Right kidney (tissue), 1 donor: ENCODE results near the gene PER1.
"Not testable (repeated sequence)": the region's sequence is repeated elsewhere in the genome, so short reads cannot be mapped to it uniquely, and the experiment has no call there.

Experiments
- DNase-seq: peaks from one replicate; pipeline ENCODE4 v3.0.0-alpha.2; 2016

The PER1 gene

DNA sequence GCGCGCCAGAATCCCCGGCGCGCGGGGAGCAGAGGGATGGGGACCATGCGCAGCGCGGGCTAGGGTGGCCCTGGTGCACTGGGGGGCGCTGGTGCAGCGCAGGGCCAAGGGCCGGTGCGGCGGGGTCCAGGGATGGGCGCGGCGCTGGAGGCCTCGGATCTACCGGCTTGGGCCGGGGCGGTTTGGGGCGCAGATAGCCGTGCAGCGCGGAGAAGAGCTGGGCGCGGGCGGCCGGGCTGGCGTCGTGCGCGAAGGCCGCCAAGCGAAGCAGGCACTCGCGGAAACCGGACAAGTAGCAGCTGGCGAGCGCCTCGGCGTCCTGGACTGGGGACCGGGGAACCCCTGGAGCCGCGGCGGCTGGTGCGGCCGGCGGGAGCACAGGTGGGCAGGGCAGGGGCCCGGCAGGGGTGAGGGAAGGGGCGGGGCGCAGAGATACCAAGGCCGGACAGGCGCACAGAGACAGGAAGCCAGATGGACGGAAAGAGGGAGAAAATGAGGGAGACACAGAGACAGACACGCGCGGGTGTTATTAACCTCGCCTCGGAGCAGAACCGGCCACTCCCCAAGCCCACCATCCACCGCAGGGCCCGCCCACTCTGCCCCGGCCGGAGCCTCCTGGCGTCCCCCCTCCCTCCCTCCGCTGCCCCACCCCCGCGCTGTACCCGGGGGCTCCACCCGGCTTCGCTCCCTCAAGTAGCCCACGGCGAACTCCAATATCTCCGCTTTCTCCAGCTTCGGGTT, 30.4 kb downstream of the PER1 start:
- peak; percentile 79 for DNase-seq

DNA sequence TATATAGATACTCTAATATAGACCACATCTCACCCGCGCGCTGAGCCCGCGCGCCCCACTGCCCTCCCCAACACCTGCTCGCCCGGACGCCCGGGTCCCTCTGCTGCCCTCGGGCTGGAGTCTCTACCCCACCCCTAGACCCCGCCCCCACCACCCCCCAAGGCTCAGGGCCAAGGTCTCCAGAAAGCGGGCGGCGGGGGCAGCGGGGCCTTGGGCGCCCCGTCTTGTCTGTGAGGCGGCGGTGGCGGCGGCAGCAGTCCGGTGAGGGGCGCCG, 30.9 kb downstream of the PER1 start:
- DNase-seq = no peak

DNA sequence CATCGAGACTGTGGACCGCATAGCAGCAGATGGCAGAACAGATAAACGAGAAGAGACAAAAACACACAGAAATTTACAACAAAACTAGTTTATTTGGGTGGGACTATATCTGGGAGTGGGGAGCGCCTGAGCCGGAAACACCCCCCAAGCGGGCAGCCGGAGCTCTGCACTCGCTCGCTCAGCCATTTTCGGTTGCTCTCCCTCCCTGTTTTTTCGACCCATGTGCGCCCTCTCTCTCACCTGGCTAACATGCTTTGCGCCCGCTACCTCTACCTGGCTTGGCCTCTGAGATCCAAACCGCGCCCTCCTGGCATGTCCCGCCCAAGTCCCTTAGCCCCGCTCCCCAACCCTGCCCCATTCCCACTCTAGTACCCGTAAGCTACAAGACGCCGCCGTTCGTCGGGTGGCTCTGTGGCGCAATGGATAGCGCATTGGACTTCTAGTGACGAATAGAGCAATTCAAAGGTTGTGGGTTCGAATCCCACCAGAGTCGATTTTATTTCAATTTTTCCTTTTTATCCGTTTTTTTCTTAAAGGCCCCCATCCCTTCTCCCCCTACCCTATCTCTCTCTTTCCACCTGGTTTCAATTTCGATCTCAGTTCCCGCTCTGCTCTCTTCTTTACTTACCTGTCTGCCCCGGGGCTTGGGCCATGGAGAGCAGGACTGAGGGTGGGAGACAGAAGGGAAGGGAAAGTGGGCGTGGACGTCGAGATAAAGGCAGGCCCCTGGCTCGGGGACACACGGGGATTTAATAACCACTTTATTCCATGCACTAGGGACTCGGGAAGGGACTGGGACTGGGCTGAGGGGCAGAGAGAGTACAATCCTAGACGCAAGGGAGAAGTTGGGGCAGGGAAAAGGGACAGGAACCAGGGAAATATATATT, 31.4 kb downstream of the PER1 start:
- peak; percentile 31 for DNase-seq

DNA sequence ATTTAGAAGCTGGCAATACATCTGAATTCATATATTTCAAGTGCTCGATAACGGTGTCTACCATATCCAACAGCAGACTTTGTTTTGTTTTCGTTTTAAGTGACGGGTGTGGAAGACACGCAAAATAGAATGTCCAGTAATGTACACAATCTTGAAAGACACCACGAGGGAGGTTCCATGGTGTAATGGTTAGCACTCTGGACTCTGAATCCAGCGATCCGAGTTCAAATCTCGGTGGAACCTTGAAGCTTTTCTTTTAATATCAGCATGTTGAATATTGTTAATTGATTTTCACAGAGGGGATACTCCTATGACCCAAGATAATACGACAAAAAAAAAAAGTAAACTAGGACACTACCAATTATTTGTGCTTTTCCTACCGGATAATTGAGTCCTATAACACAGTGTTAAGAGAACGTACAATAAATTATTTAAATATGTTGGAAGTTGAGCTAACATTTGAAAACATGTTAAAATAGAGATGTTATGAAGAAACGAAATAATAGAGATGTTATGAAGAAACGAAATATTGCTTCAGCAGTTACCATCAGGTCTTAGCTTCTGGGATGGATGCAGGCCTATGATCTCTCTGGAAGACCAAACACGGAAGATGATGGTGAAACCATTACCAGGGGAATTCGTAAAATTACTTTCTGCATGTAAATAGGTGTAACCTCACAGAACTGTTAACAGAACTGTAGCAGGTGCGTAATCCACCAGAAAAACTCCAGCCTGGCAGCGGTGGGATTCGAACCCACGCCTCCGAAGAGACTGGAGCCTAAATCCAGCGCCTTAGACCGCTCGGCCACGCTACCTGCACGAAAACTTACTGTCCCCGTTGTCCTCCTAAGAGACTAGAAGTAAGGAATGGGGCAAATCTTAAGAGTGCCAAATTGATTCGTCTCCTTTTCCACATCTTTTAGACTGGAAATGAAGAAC, 32.4 kb downstream of the PER1 start:
- DNase-seq = peak; percentile 79

DNA sequence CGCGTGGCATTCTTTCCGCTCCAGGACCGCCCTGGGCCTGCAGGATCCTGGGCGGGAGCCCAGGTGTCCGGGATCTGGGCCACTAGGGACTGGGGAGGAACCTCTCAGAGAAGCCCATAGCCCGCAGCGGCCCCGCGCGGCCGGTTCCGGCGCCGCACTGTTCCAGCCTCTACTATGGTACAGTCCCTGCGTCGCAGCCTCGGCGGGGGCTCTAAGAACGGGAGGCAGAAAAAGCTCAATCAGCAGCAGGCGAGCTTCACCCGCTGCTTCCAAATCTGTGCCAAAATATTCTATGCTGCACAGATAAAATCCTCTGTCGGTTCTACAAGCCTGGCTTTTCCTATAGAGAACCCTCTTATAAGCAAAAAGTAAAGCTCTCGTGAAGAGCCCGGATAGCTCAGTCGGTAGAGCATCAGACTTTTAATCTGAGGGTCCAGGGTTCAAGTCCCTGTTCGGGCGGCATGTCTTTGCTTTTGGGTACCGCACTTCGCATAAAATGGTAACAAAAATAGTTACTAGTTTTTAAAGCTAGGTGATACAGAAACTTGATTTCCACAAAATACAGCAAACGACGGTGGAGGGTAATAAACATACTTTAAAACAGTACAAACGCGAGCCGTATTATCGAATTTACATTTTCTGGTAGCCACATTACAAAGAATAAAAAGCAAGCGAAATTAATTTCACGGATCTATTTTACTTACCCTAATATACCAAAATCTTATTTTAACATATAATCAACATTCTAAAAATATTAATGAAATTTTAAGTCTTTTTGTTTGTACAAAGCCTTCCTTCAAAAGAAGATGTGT, 33.2 kb downstream of the PER1 start:
- peak; percentile 95 for DNase-seq

DNA sequence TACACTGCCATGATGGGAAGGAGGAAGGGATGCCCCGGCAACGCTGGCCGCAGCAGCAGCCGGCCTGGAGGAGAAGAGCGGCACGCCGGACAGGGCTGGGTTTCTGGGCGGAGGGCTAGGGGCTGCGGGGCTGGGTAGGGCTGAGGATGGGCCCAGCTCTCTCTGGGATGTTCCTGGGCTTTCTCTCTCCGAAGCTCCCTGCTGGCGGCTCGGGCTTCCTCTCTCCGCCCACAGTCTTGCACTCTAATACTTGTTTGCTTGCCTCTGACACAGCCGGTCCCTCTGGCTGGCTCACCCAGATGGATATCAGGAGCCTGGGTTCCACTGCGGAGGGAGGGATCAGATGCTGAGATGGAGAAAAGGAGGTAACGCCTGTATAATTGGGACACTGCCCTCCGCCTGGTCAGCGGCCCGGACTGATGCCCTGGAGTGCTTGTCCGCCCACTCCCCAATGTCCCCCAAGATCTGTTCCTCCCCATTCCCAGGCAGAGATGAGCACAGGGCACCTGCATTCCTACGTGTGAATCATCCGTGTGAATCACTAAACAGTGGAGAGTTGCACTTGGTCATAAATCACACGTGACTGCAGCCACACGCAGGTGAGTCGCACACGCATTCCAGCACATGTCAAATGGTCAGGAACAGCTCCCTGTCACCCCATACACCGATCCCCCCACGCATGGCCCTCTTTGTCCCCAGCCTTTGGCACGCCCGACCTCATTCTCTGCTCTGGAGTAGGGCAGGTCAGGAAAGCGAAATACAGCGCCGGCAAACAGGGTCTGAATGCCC, 34.0 kb downstream of the PER1 start, which contains the start of gene ALOXE3:
Gene ALOXE3 (minus strand): TSS at position 535 of the 789 bp plus-strand sequence. CDS start 524 bp downstream, at position 11.
- peak; percentile 62 for DNase-seq

DNA sequence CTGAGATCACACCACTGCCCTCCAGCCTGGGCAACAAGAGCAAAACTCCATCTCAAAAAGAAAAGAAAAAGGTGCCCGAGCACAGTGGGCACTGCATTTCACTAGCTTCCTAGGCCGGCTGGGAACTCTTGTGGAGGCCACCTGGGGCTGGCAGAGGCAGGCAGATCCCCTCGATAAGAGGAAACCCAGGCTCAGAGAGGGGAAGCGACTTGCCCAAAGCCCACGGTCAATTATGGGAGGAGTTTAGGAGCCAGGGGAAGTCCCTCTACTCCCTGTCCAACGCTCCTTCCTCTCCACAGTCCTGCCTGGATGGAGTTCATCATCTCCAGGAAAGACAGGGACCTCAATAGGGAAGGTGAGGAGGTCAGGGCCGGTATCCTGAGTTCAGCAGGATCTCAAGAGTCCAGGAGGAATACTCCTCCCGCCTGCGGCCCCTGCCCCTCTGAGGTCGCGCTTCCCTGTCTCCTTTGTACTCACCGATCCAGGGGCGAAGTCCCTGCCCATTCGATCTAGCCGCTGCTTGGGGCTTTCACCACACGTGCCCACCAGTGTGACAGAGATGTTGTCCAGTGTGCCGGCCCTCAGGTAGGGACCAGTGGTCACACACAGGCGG, 34.7 kb downstream of the PER1 start:
- DNase-seq = no peak

DNA sequence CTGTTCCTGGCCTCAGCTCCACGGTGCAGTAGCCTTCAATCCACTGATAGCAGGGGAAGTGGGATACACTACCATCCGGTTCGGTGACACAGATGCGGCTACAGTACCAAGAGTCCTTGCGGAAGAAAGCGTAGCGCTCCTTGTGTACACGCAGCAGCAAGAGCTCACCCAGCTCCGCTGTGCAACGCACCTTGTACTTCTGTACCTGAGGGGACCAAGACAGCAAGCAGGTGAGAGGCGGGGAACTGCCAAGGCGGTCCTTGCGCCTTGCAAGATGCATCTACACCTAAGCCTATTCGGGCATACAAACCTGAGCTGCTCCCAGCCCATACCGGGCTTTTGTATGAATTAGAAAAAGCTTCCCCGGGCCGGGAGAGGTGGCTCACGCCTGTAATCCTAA, 35.4 kb downstream of the PER1 start:
- DNase-seq = no peak

DNA sequence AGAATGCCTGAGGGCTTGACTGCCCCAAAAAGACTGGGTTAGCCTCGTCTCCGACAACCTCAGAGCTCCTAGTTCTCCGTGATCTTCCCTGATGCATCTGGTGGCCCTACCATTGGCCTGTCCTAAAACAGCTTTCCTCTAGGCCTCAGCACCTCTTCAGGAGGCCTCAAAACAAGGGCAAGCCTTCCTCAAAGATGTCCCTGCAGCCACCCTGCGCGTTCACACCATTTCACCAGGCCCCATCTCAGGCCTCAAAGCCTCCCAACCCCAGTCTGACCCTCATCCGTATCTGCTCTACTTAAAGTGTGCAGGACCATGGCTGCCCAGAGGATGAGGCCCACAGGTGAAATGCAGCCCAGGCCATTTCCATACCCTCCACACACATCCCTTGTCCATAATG, 41.3 kb downstream of the PER1 start:
- DNase-seq = no peak

DNA sequence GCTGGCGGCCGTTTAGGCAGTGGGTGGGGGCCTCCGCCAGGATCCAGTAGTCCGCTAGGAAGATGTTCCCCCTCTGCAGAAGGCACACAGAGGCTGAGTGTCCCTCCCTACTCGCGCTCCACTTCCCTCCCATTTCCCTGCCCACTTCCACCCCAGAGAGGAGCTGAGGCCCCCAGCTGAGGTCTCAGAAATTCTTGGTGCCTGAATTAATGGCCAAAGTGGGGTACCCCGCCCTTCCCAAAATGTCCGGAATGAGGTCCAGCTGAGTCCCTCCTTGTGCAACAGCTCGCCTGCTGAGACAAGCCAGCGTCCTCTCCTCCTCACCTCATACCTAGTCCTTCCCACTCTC, 41.8 kb downstream of the PER1 start:
- DNase-seq = no peak

DNA sequence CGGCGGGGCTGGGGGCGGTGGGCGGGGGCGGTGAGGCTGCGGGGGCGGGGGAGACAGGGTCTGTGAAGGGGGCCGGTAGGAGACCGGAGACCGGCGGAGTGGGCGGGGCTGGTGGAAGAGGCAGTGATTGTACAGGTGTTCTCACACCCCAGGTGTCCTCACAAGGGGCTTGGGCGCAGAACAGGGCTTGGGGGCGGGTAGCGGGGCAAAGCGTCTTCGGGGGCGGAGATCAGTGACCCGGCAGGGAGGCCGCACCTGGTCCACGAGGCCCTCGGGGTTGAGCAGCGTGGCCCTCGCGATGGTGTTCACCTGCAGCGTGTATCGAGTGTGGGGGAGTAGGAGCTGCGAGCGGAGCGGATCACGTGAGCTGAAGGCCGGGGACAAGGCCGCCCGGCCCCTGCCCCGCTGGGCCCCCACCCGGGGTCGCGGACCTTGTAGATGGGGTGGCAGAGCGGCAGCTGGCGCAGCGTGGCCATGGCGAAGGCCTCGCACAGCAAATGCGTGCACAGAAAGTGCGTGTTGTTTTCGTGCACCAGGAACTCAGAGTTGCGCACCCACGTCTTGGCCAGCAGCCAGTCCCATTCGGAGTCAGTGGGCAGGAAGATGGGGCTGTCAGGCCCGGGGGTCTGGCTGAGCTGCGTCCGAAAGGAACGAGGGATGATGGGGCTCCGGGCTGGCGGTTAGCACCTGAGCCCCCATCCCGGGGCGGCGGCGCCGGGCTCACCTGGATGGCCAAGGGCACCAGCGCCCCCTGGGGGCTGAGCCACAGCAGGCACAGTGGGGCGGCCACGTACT, 42.3 kb downstream of the PER1 start:
- DNase-seq = peak; percentile 82

DNA sequence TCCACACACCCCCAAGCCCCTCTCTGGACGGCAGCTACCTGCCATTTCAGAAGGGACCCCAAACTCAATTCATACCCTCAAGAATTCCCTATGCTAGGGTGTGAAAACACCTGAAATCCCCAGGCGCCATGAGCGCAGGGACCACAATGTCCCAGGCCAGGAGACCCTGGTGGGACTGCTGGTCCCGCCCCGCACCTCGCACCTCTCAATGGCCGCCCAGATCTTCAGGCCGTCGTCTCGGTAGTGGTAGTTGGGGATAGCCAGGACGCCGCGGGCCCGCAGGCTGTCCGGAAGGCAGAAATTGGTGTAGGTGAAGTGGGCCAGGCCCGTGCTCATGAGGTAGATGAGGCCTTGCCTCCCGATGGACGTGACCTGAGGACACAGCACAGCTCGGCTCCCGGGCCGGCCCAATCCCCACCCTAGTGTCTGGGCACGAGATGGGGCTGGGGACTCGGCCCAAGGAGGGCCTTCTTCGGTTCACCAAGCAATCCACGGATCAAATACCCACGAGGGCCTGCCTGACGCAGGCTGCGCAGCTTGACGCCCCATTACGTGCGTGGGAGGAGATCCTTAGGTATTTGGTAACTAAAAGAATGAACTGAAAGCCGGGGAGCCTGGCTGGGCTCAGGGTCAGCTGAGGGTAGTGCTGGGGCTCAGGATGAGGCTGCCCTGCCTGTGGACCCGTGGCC, 43.1 kb downstream of the PER1 start:
- DNase-seq = peak; percentile 17

DNA sequence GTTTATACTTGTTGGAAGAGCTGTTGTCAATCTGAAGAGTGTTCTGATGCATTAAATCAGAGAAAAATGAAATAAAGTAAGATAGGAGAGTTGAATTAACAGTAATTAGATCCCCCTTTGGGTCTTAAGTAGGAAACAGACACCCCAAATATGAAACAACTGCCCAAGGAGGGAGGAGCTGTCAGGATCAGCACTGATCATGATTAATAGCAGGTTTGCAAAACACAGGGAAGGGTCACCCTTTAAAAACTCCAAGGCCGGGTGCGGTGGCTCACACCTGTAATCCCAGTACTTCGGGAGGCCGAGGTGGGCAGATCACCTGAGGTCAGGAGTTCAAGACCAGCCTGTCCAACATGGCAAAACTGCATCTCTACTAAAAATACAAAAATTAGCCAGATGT, 45.2 kb downstream of the PER1 start:
- not testable (repeated sequence) for DNase-seq

DNA sequence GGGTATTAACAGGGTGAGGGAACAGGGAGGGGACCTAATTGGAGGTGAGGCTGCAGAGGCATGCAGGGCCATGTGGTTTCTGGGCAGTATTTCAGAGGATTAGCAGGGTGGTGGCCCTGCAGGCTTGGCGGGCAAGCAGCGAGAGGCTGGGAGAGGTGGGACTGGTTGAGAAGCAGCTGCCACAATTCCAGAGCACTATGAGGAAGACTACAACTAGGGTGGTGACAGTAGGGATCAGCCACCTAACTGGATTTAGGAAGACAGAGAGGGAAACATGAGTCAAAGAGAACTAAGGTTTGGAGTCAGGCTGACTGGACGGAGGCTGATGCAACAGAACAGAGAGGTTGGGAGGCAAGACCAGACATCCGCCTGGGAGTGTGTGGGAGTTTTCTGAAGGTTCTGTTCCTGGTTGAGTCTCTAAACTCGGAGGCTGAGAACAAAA, 46.2 kb downstream of the PER1 start:
- no peak for DNase-seq

DNA sequence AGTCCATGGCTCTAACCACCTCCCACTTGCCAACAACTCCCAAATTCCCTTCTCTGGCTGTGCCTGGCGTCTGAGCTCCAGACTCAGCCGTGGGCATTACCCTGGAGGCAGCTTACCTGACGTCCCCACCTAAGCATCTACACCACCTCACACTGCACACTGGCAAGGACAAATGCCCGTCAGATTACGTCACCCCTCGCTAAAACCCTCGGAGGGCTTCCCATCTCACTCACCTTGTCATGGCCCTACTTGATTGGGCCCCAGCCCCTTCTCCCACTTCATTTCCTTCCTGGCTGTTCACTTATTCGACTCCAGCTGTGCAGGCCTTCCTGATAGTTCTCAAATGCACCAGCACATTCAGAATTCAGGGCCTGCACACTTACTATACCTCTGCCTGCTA, 47.3 kb downstream of the PER1 start:
- DNase-seq = no peak

DNA sequence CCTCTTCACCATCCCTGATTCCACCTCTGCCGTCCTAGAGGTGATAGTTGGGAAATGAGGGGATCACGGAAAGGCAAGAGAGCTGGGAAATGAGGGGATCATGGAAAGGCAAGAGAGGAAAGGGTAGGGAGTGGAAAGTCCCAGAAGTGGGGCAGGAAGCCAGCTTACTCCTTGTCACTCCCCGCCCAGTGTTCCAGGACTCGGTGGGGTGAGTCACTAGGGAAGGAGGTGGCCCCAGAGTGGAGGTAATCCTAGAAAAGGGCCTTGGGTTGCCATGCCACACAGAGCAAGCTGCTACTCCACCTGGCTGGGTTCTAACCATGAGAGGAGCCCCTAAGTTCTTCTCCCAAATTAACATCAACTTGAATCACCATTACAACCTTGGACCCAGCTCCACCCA, 48.7 kb downstream of the PER1 start:
- DNase-seq = no peak

DNA sequence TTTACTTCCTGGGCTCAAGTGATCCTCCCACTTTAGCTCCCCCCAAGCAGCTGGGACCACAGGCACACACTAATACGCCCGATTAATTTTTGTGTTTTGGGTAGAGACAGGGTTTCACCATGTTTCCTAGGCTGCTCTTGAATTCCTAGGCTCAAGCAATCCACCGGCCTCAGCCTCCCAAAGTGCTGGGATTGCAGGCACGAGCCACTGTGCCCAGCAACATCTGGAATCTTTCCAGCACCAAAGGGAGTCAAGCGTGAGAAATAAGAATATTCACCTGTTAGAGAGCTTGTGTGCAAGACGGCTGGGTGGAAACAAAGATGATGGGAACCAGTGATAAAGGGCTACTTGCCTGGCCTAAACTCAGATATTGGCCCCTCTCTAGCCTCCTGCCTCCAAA, 50.5 kb downstream of the PER1 start:
- DNase-seq = no peak

DNA sequence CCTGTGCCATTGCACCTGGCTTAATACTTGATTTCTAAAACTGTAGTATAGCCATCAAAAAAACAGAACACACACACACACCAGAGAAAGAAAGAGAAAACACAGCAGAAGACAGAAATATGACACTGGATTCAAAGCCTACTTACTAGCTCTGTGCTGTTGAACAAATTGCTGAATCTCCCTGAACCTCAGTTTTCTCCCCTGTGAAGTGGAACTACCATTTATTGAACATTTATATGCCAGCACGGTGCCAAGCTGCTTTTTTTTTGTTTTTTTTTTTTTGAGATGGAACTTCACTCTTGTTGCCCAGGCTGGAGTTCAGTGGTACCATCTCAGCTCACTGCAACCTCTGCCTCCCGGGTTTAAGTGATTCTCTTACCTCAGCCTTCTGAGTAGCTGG, 51.4 kb downstream of the PER1 start:
- no peak for DNase-seq

DNA sequence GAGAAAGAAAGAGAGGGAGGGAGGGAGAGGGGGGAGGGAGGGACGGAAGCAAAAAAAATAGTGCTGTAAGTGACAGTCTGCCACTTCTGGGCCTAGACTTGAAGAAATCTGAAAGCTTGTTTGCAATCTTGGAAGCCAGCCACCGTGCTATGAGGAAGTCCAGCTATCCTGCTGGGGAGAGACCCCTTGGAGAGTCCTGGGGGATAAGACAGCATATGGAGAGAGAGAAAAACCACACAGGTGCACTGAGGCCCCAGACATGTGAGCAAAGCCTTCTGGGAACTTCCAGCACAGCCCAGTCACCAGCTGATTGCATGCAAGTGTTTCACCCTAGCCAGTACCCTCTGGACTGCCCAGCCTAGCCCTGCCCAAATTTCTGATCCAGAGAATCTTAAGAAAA, 52.1 kb downstream of the PER1 start:
- DNase-seq = no peak
